ENCODE results near the gene RRP8. TPM values are rescaled to one million over a fixed set of nuclear protein-coding genes. Genes with fewer than 3 reads are reported as not detected.
A peak's percentile ranks its signal among the peaks of the same experiment; 100 is the strongest.

Gene RRP8
- total and polyA plus RNA-seq, 9 of the 15 experiments (the other 6 are each of a cell fraction or from before 2014, with no cell fraction given): 5.7 to 47.3 (median 32.6) TPM

GRCh38 chr11:6569706-6570105 lies 33.7 kb downstream of the RRP8 start:
- CTCF ChIA-PET (ENCODE audit: low intra/inter-chr PET ratio): no interaction called here
- no peak; the same call in 2 of the 3 replicates for ATAC-seq
- WGBS (ENCODE audit: insufficient coverage, low coverage, missing lambda C conversion rate): 24% methylated on average over 5 of the region's 5 CpGs
- TF ChIP-seq ZNF316 (IDR thresholded peaks at IDR 0.05) (0 out of 2 replicates have a peak, but pooled peaks have one; percentile 13), NFE2 (IDR thresholded peaks at IDR 0.05; ENCODE audit: low read depth) (peak; percentile 75), MAFG (tag; conservative IDR thresholded peaks at IDR 0.05) (peak; percentile 47; the same call in 1 of the 2 replicates), FOXK2 (conservative IDR thresholded peaks at IDR 0.05 in 1 of 2, IDR thresholded peaks at IDR 0.05 in 1 of 2; ENCODE audit: low read depth in 2 of 2) (peak in 1 of 2 experiments; percentile 54; a peak in 1 of 4 replicates), C11orf30 (IDR thresholded peaks at IDR 0.05; ENCODE audit: low read depth) (peak; percentile 35; the same call in 1 of the 2 replicates), ASH1L (IDR thresholded peaks at IDR 0.05; ENCODE audit: borderline replicate concordance, low read depth, partially characterized antibody) (no peak), DNMT1 (IDR thresholded peaks at IDR 0.05) (no peak), MAFF (IDR thresholded peaks at IDR 0.05; ENCODE audit: low read length) (peak; percentile 2; the same call in 1 of the 2 replicates), FOXA1 (IDR thresholded peaks at IDR 0.05; ENCODE audit: borderline replicate concordance) (no peak), ARID4B (CRISPR knock-in tag; IDR thresholded peaks at IDR 0.05) (no peak), NONO (IDR thresholded peaks at IDR 0.05; ENCODE audit: low read depth in 2 of 2, low read length in 1 of 2) (0 out of 4 replicates have a peak, but pooled peaks of 1 of the 2 experiments have one; percentile 28), SMARCA4 (IDR thresholded peaks at IDR 0.05) (0 out of 2 replicates have a peak, but pooled peaks have one; percentile 44), ELF1 (tag; IDR thresholded peaks at IDR 0.05) (no peak), U2AF2 (optimal IDR thresholded peaks at IDR 0.05; ENCODE audit: low read depth, low read length) (no peak), JUND (IDR thresholded peaks at IDR 0.05; ENCODE audit: borderline replicate concordance, low read depth, low read length) (peak; percentile 5; the same call in 1 of the 2 replicates), JUND (tag; IDR thresholded peaks at IDR 0.05; ENCODE audit: borderline replicate concordance, low read depth, low read length) (no peak), ATF7 (IDR thresholded peaks at IDR 0.05) (peak; percentile 72; the same call in 1 of the 2 replicates), TFAP4 (CRISPR knock-in tag; IDR thresholded peaks at IDR 0.05; ENCODE audit: borderline replicate concordance) (0 out of 2 replicates have a peak, but pooled peaks have one; percentile 17)

More at GRCh38 chr11:6569706-6570105, 33.7 kb downstream of the RRP8 start:
- no peaks in the 10 kb centered on the region for H3K79me2 ChIP-seq (ENCODE audit: control insufficient read depth, insufficient read depth, low read length)
- peak overlapping the region; percentile 53 for H3K4me2 ChIP-seq (ENCODE audit: insufficient read depth, low read length)
- no peak overlapping the region for H3K4me3 ChIP-seq
- DNase-seq (ENCODE audit: extremely low read depth in 1 of 4, low spot score in 3 of 4) (no peak), FAIRE-seq (no peak)
- no TSS peak for BruUV-seq (replicated peaks)
- peaks cover 8% of the 10 kb centered on the region for H3K9me1 ChIP-seq (ENCODE audit: control insufficient read depth, insufficient read depth, low read length)
- H3K27ac ChIP-seq (ENCODE audit: extremely low read depth, low read depth, low read length): peak overlapping the region; percentile 25; the same call in 1 of the 3 replicates
- H3K9me3 ChIP-seq (replicated peaks; ENCODE audit: control insufficient read depth, insufficient read depth, low read depth, low read length): no peaks in the 10 kb centered on the region
- in situ Hi-C loops (cut with MboI): no loop called here
- H2AFZ ChIP-seq (ENCODE audit: low read depth, low read length): peak overlapping the region; percentile 46
- intact Hi-C loops (cut with micrococcal nuclease): loop anchor here (2.0 kb wide), 2 partner anchors 33 to 39 kb away; partner anchors contain the start of genes ILK and RRP8
- H3K9ac ChIP-seq (ENCODE audit: insufficient read depth in 1 of 2, low read depth in 2 of 2, low read length in 2 of 2): peak overlapping the region in 1 of 2 experiments; percentile 37; a peak in 2 of 4 replicates
- POLR2A ChIA-PET: interaction anchor here (0.6 to 1.1 kb wide), 2 partner anchors 15 to 88 kb away, joined by 3 to 4 read pairs; partner anchors contain the start of genes ARFIP2 and TIMM10B
- H4K20me1 ChIP-seq (replicated peaks; ENCODE audit: control insufficient read depth, insufficient read depth, low read length): no peaks in the 10 kb centered on the region
- H3K27me3 ChIP-seq (ENCODE audit: control insufficient read depth in 2 of 2, insufficient read depth in 2 of 2, low read length in 2 of 2): no peaks in the 10 kb centered on the region
- no peaks in the 10 kb centered on the region for H3K36me3 ChIP-seq (ENCODE audit: control insufficient read depth, insufficient read depth, low read length)
- H3K4me1 ChIP-seq (replicated peaks in 1 of 2; ENCODE audit: control insufficient read depth in 2 of 2, insufficient read depth in 2 of 2, low read length in 2 of 2): peaks cover 32 to 45% of the 10 kb centered on the region in 2 experiments

Measured in K562 (cell line).